ENCODE results near the gene KMT2A.

Gene KMT2A

GRCh38 chr11:118530180-118530682, 93.9 kb downstream of the KMT2A start:
- H3K36me3 ChIP-seq = peaks cover 14% of the 10 kb centered on the region
- TF ChIP-seq CTCF (IDR thresholded peaks at IDR 0.05; ENCODE audit: low read depth, low read length) = no peak
- H3K27me3 ChIP-seq (ENCODE audit: insufficient read depth, low read depth, severe bottlenecking) = no peaks in the 10 kb centered on the region
- peak; percentile 62 for DNase-seq
- no peaks in the 10 kb centered on the region for H3K9me3 ChIP-seq (ENCODE audit: severe bottlenecking)
- H3K27ac ChIP-seq = peak overlapping the region; percentile 92
- H3K4me3 ChIP-seq (ENCODE audit: low read depth, low read length) = peak overlapping the region; percentile 71

GRCh38 chr11:118530683-118531596, 94.6 kb downstream of the KMT2A start, which contains the start of gene TMEM25:
TSS of gene TMEM25 (plus strand) at chr11:118531192. CDS start at chr11:118531802, 610 bp downstream.
- Histone ChIP-seq H3K36me3 (peaks cover 10% of the 10 kb centered on the region), H3K27me3 (ENCODE audit: insufficient read depth, low read depth, severe bottlenecking) (no peaks in the 10 kb centered on the region), H3K4me3 (ENCODE audit: low read depth, low read length) (peak within 1 kb of the TSS; percentile 71), H3K27ac (peak within 1 kb of the TSS; percentile 92), H3K9me3 (ENCODE audit: severe bottlenecking) (no peaks in the 10 kb centered on the region)
- TF ChIP-seq CTCF (IDR thresholded peaks at IDR 0.05; ENCODE audit: low read depth, low read length) = no peak
- DNase-seq = peak; percentile 85

GRCh38 chr11:118531597-118532084, 95.3 kb downstream of the KMT2A start:
- H3K36me3 ChIP-seq = peaks cover 8% of the 10 kb centered on the region
- peak overlapping the region; percentile 71 for H3K4me3 ChIP-seq (ENCODE audit: low read depth, low read length)
- no peak for DNase-seq
- TF ChIP-seq CTCF (IDR thresholded peaks at IDR 0.05; ENCODE audit: low read depth, low read length) = no peak
- no peaks in the 10 kb centered on the region for H3K9me3 ChIP-seq (ENCODE audit: severe bottlenecking)
- H3K27ac ChIP-seq = peak overlapping the region; percentile 92; the same call in 1 of the 2 replicates
- H3K27me3 ChIP-seq (ENCODE audit: insufficient read depth, low read depth, severe bottlenecking) = no peaks in the 10 kb centered on the region

- Histone ChIP-seq H3K36me3 (peaks cover 8% of the 10 kb centered on the region), H3K27ac (no peak overlapping the region), H3K27me3 (ENCODE audit: insufficient read depth, low read depth, severe bottlenecking) (no peaks in the 10 kb centered on the region), H3K9me3 (ENCODE audit: severe bottlenecking) (no peaks in the 10 kb centered on the region), H3K4me3 (ENCODE audit: low read depth, low read length) (no peak overlapping the region)
- no peak for TF ChIP-seq CTCF (IDR thresholded peaks at IDR 0.05; ENCODE audit: low read depth, low read length)
- DNase-seq = no peak
Measured at GRCh38 chr11:118532091-118532490, 95.8 kb downstream of the KMT2A start.

GRCh38 chr11:118532852-118533768, 96.8 kb downstream of the KMT2A start:
- TF ChIP-seq CTCF (IDR thresholded peaks at IDR 0.05; ENCODE audit: low read depth, low read length) = no peak
- no peak for DNase-seq
- H3K4me3 ChIP-seq (ENCODE audit: low read depth, low read length) = no peak overlapping the region
- no peak overlapping the region for H3K27ac ChIP-seq
- H3K36me3 ChIP-seq = peaks cover 3% of the 10 kb centered on the region
- no peaks in the 10 kb centered on the region for H3K9me3 ChIP-seq (ENCODE audit: severe bottlenecking)
- H3K27me3 ChIP-seq (ENCODE audit: insufficient read depth, low read depth, severe bottlenecking) = no peaks in the 10 kb centered on the region

Data from WERI-Rb-1 (cell line).